DMS114 treated with DMSO at 0.1 percent for 48 hours (cell line): ENCODE measurements around the gene DNAH7.
"Not testable (repeated sequence)": the region's sequence is repeated elsewhere in the genome, so short reads cannot be mapped to it uniquely, and the experiment has no call there.

ENCODE experiments used
- DNase-seq: peaks from one replicate; lab custom pipeline; 2025; ENCODE audit not compliant: unreplicated experiment; lab: John Stamatoyannopoulos, UW

DNAH7 gene

GRCh38 chr2:195733831-195734230, 334.8 kb downstream of the DNAH7 start:
- DNase-seq = no peak

GRCh38 chr2:195732574-195732973, 336.1 kb downstream of the DNAH7 start:
- no peak for DNase-seq

- no peak for DNase-seq
Measured at GRCh38 chr2:195730912-195731311, 337.7 kb downstream of the DNAH7 start.

- no peak for DNase-seq
Measured at GRCh38 chr2:195727106-195727505, 341.5 kb downstream of the DNAH7 start.

- DNase-seq = no peak
Measured at GRCh38 chr2:195722075-195722474, 346.6 kb downstream of the DNAH7 start.

- no peak for DNase-seq
Measured at GRCh38 chr2:195721042-195721441, 347.6 kb downstream of the DNAH7 start.

GRCh38 chr2:195716466-195716865, 352.2 kb downstream of the DNAH7 start:
- DNase-seq = no peak

GRCh38 chr2:195711478-195711877, 357.2 kb downstream of the DNAH7 start:
- no peak for DNase-seq

GRCh38 chr2:195709901-195710806, 358.5 kb downstream of the DNAH7 start:
- DNase-seq = no peak

- no peak for DNase-seq
Measured at GRCh38 chr2:195706161-195706900, 362.3 kb downstream of the DNAH7 start.

- no peak for DNase-seq
Measured at GRCh38 chr2:195700480-195700879, 368.2 kb downstream of the DNAH7 start.

GRCh38 chr2:195697681-195698220, 370.9 kb downstream of the DNAH7 start:
- no peak for DNase-seq

GRCh38 chr2:195696012-195696411, 372.6 kb downstream of the DNAH7 start:
- DNase-seq = no peak

- no peak for DNase-seq
Measured at GRCh38 chr2:195695002-195695631, 373.5 kb downstream of the DNAH7 start.

GRCh38 chr2:195694553-195694952, 374.1 kb downstream of the DNAH7 start:
- no peak for DNase-seq

- not testable (repeated sequence) for DNase-seq
Measured at GRCh38 chr2:195692531-195692930, 376.1 kb downstream of the DNAH7 start.
